HCT116 (cell line): Measurements from ENCODE around the gene ZNF655. TPM values are rescaled to one million over a fixed set of nuclear protein-coding genes. Genes with fewer than 3 reads are reported as not detected.
A peak's percentile ranks its signal among the peaks of the same experiment; 100 is the strongest.

Source experiments
- ATAC-seq: fragments of 200-7000 bp; cut with Tn5 transposase; 2 replicates; pipeline ENCODE4 v1.9.1; 2020; ENCODE audit warnings: mild to moderate bottlenecking, moderate library complexity
- BruUV-seq: library from RNA; stranded (reverse); fragments of 400-500 nt; replicated peaks from 2 replicates; lab custom pipeline; 2021; lab: Mats Ljungman, UMichigan
- CTCF ChIA-PET: fragments of 300-600 bp; sonication (Branson Sonifier 250); formaldehyde crosslinking; loops from one replicate; lab custom pipeline; 2021; ENCODE audit warnings: antibody characterized with exemption; lab: Charles Lee
- POLR2A ChIA-PET: fragments of 300-600, 350-600 bp; sonication (Branson Sonifier 250); formaldehyde crosslinking; loops from one replicate; lab custom pipeline; 2021; ENCODE audit warnings: antibody characterized with exemption; lab: Charles Lee
- RAD21 ChIA-PET, 2 experiments: fragments of 300-600 bp; sonication (Branson Sonifier 250); formaldehyde crosslinking; loops; one replicate each; lab custom pipeline; 2023; ENCODE audit warnings: low total read pairs in 2 of 2; ENCODE audit not compliant: uncharacterized antibody in 2 of 2, unreplicated experiment in 2 of 2, low non-redundant PET in 1 of 2; lab: Charles Lee
- DNase-seq: peaks from one replicate; pipeline ENCODE4 v3.0.0-alpha.2; 2010; ENCODE audit warnings: low read depth, low spot score
- H2AFZ ChIP-seq: fragments of 200-600 bp; shearing (Covaris generic), sonication (generic); 2 replicates; pipeline ENCODE4 v1.6.1; 2017; ENCODE audit warnings: low read depth, mixed run types, mixed read lengths, antibody characterized with exemption, low read length; ENCODE audit not compliant: poor library complexity, severe bottlenecking
- H3K27ac ChIP-seq: 2 replicates; pipeline ENCODE4 v1.5.1; 2012; ENCODE audit warnings: low read depth, low read length
- H3K27me3 ChIP-seq: fragments of 200-600 bp; sonication (generic); 2 replicates; pipeline ENCODE4 v1.6.1; 2016; ENCODE audit warnings: mixed run types, low read length, mixed read lengths; ENCODE audit not compliant: insufficient read depth
- H3K36me3 ChIP-seq, 2 experiments: fragments of 200-500 bp in 1 of 2; fragments of 200-600 bp in 1 of 2; sonication (Bioruptor generic) in 1 of 2; sonication (generic) in 1 of 2; 2 replicates each; pipeline versions ENCODE4 v1.5.1 to v1.6.1; 2014 to 2016; ENCODE audit warnings: low read length in 2 of 2, inconsistent platforms in 1 of 2, mixed read lengths in 1 of 2, mixed run types in 1 of 2; ENCODE audit not compliant: insufficient read depth in 2 of 2, control insufficient read depth in 1 of 2
- H3K4me1 ChIP-seq, 2 experiments: fragments of 200-600 bp in 1 of 2; sonication (generic) in 1 of 2; 2 replicates each; pipeline versions ENCODE4 v1.5.1 to v1.6.1; 2012 to 2017; ENCODE audit warnings: low read length in 2 of 2, inconsistent platforms in 1 of 2, mild to moderate bottlenecking in 1 of 2, mixed read lengths in 1 of 2, mixed run types in 1 of 2, moderate library complexity in 1 of 2; ENCODE audit not compliant: insufficient read depth in 2 of 2, control insufficient read depth in 1 of 2
- H3K4me2 ChIP-seq: fragments of 200-600 bp; sonication (generic); 2 replicates; pipeline ENCODE4 v1.6.1; 2017; ENCODE audit warnings: mixed run types, low read length, mixed read lengths
- H3K4me3 ChIP-seq, 2 experiments: fragments of 200-600 bp in 1 of 2; sonication (generic) in 1 of 2; replicated peaks in 1 of 2; 2 replicates each; pipeline ENCODE4 v1.5.1; 2011 to 2016; ENCODE audit warnings: low read length in 2 of 2, control low read depth in 1 of 2, low read depth in 1 of 2, mild to moderate bottlenecking in 1 of 2, mixed read lengths in 1 of 2, mixed run types in 1 of 2
- H3K79me2 ChIP-seq: fragments of 200-600 bp; sonication (generic); 2 replicates; pipeline ENCODE4 v1.6.1; 2017; ENCODE audit warnings: mild to moderate bottlenecking, mixed run types, low read length, moderate library complexity, mixed read lengths; ENCODE audit not compliant: insufficient read depth
- H3K9ac ChIP-seq: fragments of 200-600 bp; sonication (generic); 2 replicates; pipeline ENCODE4 v1.6.1; 2016; ENCODE audit warnings: low read length, mixed read lengths
- H3K9me2 ChIP-seq: fragments of 200-600 bp; sonication (generic), shearing (Covaris generic); 2 replicates; pipeline ENCODE4 v1.6.1; 2017; ENCODE audit warnings: mixed run types, mild to moderate bottlenecking, moderate library complexity; ENCODE audit not compliant: insufficient read depth
- H3K9me3 ChIP-seq, 2 experiments: fragments of 200-500 bp in 1 of 2; fragments of 200-600 bp in 1 of 2; sonication (Bioruptor generic) in 1 of 2; sonication (generic) in 1 of 2; 2 replicates each; pipeline ENCODE4 v1.6.1; 2014 to 2017; ENCODE audit warnings: low read length in 2 of 2, mixed read lengths in 2 of 2, inconsistent platforms in 1 of 2, low read depth in 1 of 2, mild to moderate bottlenecking in 1 of 2, mixed run types in 1 of 2, moderate library complexity in 1 of 2; ENCODE audit not compliant: control insufficient read depth in 1 of 2, insufficient read depth in 1 of 2
- H4K20me1 ChIP-seq: fragments of 200-600 bp; sonication (generic), shearing (Covaris generic); 2 replicates; pipeline ENCODE4 v1.6.1; 2017; ENCODE audit warnings: mixed run types, mild to moderate bottlenecking, moderate library complexity; ENCODE audit not compliant: insufficient read depth
- ATF3 ChIP-seq: IDR thresholded peaks from 2 replicates; pipeline ENCODE4 v1.6.1; 2012
- CBX3 ChIP-seq: IDR thresholded peaks from 2 replicates; pipeline ENCODE4 v1.6.1; 2012; ENCODE audit warnings: low read depth
- CEBPB ChIP-seq: IDR thresholded peaks from 2 replicates; pipeline ENCODE4 v1.6.1; 2012; ENCODE audit warnings: low read depth
- ELF1 ChIP-seq: IDR thresholded peaks from 2 replicates; pipeline ENCODE4 v1.6.1; 2012; ENCODE audit warnings: low read depth, borderline replicate concordance
- EZH2 ChIP-seq: fragments of 200-600 bp; sonication (generic); IDR thresholded peaks from 2 replicates; pipeline ENCODE4 v1.6.1; 2017; ENCODE audit warnings: antibody characterized with exemption, mixed run types
- FOSL1 ChIP-seq: IDR thresholded peaks from 2 replicates; pipeline ENCODE4 v1.6.1; 2012; ENCODE audit warnings: low read depth
- JUND ChIP-seq: IDR thresholded peaks from 2 replicates; pipeline ENCODE4 v1.6.1; 2012
- MAX ChIP-seq: IDR thresholded peaks from 2 replicates; pipeline ENCODE4 v1.6.1; 2012
- POLR2A ChIP-seq: IDR thresholded peaks from 2 replicates; pipeline ENCODE4 v1.7.0; 2011; ENCODE audit warnings: borderline replicate concordance; ENCODE audit not compliant: insufficient read depth, insufficient read length; ENCODE audit errors: extremely low read depth
- POLR2AphosphoS5 ChIP-seq: IDR thresholded peaks from 2 replicates; pipeline ENCODE4 v1.6.1; 2011; ENCODE audit warnings: mild to moderate bottlenecking, low read depth, low read length, moderate library complexity
- RAD21 ChIP-seq: IDR thresholded peaks from 2 replicates; pipeline ENCODE4 v1.6.1; 2012; ENCODE audit warnings: low read depth, mild to moderate bottlenecking
- REST ChIP-seq: IDR thresholded peaks from 2 replicates; pipeline ENCODE4 v1.6.1; 2012; ENCODE audit warnings: low read depth
- SIN3A ChIP-seq: IDR thresholded peaks from 2 replicates; pipeline ENCODE4 v1.6.1; 2012; ENCODE audit warnings: low read depth
- SRF ChIP-seq: IDR thresholded peaks from 2 replicates; pipeline ENCODE4 v1.6.1; 2012; ENCODE audit warnings: low read depth
- TCF7L2 ChIP-seq: IDR thresholded peaks from 2 replicates; pipeline ENCODE4 v1.7.0; 2011; ENCODE audit warnings: borderline replicate concordance, inconsistent platforms; ENCODE audit not compliant: insufficient read depth, insufficient read length; ENCODE audit errors: extremely low read depth
- ZBTB33 ChIP-seq: IDR thresholded peaks from 2 replicates; pipeline ENCODE4 v1.6.1; 2011; ENCODE audit warnings: mild to moderate bottlenecking, low read length, moderate library complexity; ENCODE audit not compliant: insufficient replicate concordance; ENCODE audit errors: extremely low read depth
- ZFX ChIP-seq: fragments of 450-650 bp; IDR thresholded peaks from 2 replicates; pipeline ENCODE4 v1.6.1; 2017
- ZNF274 ChIP-seq: fragments of 200-500 bp; sonication (Bioruptor generic); IDR thresholded peaks from 2 replicates; pipeline ENCODE4 v1.6.1; 2014; ENCODE audit warnings: mild to moderate bottlenecking, low read depth, low read length, inconsistent platforms
- intact Hi-C: fragments of 100-400 bp; cut with micrococcal nuclease; formaldehyde crosslinking; loops from 2 replicates; pipeline ENCODE4 v1.10.0; 2022
- total RNA-seq: library from RNA; stranded (reverse); gene quantifications from one replicate; pipeline ENCODE4 v1.2.1, GENCODE V29; 2021; ENCODE audit not compliant: unreplicated experiment

The ZNF655 gene
- total RNA-seq, 1 experiment from 2014 or later = 45.0 TPM

DNA sequence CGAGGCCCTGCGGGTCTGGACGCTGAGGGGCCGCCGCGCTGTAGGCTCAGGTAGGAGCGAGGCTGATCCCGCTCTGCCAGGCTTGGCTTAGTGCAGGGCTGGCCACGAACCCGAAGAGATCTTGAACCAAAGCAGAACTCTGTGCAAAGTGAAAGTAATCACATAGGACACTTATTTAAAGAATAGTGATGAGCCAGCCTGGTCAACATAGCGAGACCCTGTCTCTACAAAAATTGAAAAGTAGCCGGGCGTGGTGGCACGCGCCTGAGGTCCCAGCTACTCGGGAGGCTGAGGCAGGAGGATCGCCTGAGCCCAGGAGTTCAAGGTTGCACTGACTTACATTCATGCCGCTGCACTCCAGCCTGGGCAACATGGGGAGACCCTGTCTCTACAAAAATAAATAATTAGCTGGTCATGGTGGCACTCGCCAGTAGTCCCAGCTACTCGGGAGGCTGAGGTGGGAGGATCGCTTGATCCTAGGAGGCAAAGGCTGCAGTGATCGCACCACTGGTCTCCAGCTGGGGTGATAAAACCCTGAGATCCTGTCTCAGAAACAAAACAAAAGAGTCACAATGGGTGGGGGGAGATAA, 58.8 kb downstream of the ZNF655 start:
- intact Hi-C loops = loop anchor here (5.0 to 10.0 kb wide), 3 partner anchors 60 to 115 kb away; partner anchors contain the start of genes ZKSCAN5, ZNF394 and ZNF655
- peak overlapping the region; percentile 61 for H3K27ac ChIP-seq
- BruUV-seq = TSS peak; percentile 39
- ChIA-PET POLR2A (interaction anchor here (0.7 to 1.9 kb wide), 4 partner anchors 9 to 146 kb away, joined by 3 to 6 read pairs (median 4); partner anchors contain the start of genes ZKSCAN5 and ZNF655), RAD21 (no interaction called here)
- H3K36me3 ChIP-seq = peaks cover 25 to 28% of the 10 kb centered on the region in 2 experiments; a peak in 3 of 4 replicates
- ATAC-seq (no peak), DNase-seq (no peak)
- no peaks in the 10 kb centered on the region for H3K9me3 ChIP-seq
- H4K20me1 ChIP-seq = no peaks in the 10 kb centered on the region
- H3K4me2 ChIP-seq = peak overlapping the region; percentile 92
- peaks cover 42% of the 10 kb centered on the region for H3K79me2 ChIP-seq
- TF ChIP-seq ATF3 (no peak), ZNF274 (no peak), RAD21 (no peak), TCF7L2 (no peak), POLR2AphosphoS5 (no peak), JUND (no peak), MAX (no peak), ELF1 (no peak), ZBTB33 (no peak), POLR2A (no peak), CBX3 (no peak), FOSL1 (no peak), REST (no peak), SIN3A (peak; percentile 1; the same call in 1 of the 2 replicates), EZH2 (no peak), SRF (no peak), ZFX (peak; percentile 63; the same call in 1 of the 2 replicates), CEBPB (no peak)
- TF ChIP-seq, all 23 proteins: peak for 2
- Histone ChIP-seq H3K27me3 (no peaks in the 10 kb centered on the region), H3K4me1 (peaks cover 9 to 24% of the 10 kb centered on the region in 2 experiments), H3K9me2 (no peaks in the 10 kb centered on the region), H3K4me3 (peak overlapping the region; percentile 99), H3K9ac (peak overlapping the region; percentile 97), H2AFZ (no peak overlapping the region)
- CTCF ChIA-PET = no interaction called here
